CD4-positive, alpha-beta T cell treated with Interleukin-21 for 1 hour (primary cell): ENCODE results near the gene C16orf90.
"Not testable (repeated sequence)": the region's sequence is repeated elsewhere in the genome, so short reads cannot be mapped to it uniquely, and the experiment has no call there.

ENCODE experiments used
- DNase-seq: peaks from one replicate; pipeline ENCODE4 v3.0.0-alpha.2; 2020

Gene C16orf90

GRCh38 chr16:3511286-3512180, 16.2 kb upstream of the C16orf90 start:
- DNase-seq: no peak

- no peak for DNase-seq
Observed at GRCh38 chr16:3510416-3510815, 15.1 kb upstream of the C16orf90 start.

- peak; percentile 79 for DNase-seq
Observed at GRCh38 chr16:3509470-3509928, 14.2 kb upstream of the C16orf90 start.

GRCh38 chr16:3508736-3509135, 13.4 kb upstream of the C16orf90 start:
- no peak for DNase-seq

GRCh38 chr16:3503523-3503922, 8.2 kb upstream of the C16orf90 start:
- peak; percentile 83 for DNase-seq

- no peak for DNase-seq
Observed at GRCh38 chr16:3501783-3502400, 6.6 kb upstream of the C16orf90 start.

GRCh38 chr16:3501412-3501761, 6.1 kb upstream of the C16orf90 start:
- DNase-seq: not testable (repeated sequence)

- no peak for DNase-seq
Observed at GRCh38 chr16:3498988-3499387, 3.7 kb upstream of the C16orf90 start.

GRCh38 chr16:3497771-3498170, 2.5 kb upstream of the C16orf90 start:
- no peak for DNase-seq

- DNase-seq: no peak
Observed at GRCh38 chr16:3496386-3496785, 1.1 kb upstream of the C16orf90 start.

- DNase-seq: no peak
Observed at GRCh38 chr16:3494386-3494973, 809 bp downstream of the C16orf90 start.

GRCh38 chr16:3492356-3492755, 2.9 kb downstream of the C16orf90 start:
- DNase-seq: no peak

GRCh38 chr16:3490911-3491629, 4.2 kb downstream of the C16orf90 start:
- no peak for DNase-seq

- no peak for DNase-seq
Observed at GRCh38 chr16:3488801-3489200, 6.5 kb downstream of the C16orf90 start.

GRCh38 chr16:3487521-3488410, 7.5 kb downstream of the C16orf90 start:
- DNase-seq: no peak

- DNase-seq: no peak
Observed at GRCh38 chr16:3486506-3487215, 8.6 kb downstream of the C16orf90 start.

GRCh38 chr16:3485821-3486505, 9.3 kb downstream of the C16orf90 start:
- DNase-seq: no peak

- DNase-seq: no peak
Observed at GRCh38 chr16:3485097-3485745, 10.1 kb downstream of the C16orf90 start.

GRCh38 chr16:3484318-3485096, 10.8 kb downstream of the C16orf90 start:
- DNase-seq: no peak
